CD4-positive, alpha-beta T cell (primary cell): ENCODE data around the gene YIPF4. TPM values are rescaled to one million over a fixed set of nuclear protein-coding genes. Genes with fewer than 3 reads are reported as not detected.
"Not testable (repeated sequence)": the region's sequence is repeated elsewhere in the genome, so short reads cannot be mapped to it uniquely, and the experiment has no call there.

Source experiments
- ATAC-seq: fragments of 200-7000 bp; cut with Tn5 transposase; one replicate; pipeline ENCODE4 v1.10.0; 2022; ENCODE audit warnings: mild to moderate bottlenecking; ENCODE audit not compliant: poor library complexity
- CTCF ChIA-PET: fragments of 350-600 bp; sonication (Branson Sonifier 250); formaldehyde crosslinking; loops from one replicate; lab custom pipeline; 2021; ENCODE audit warnings: antibody characterized with exemption, inconsistent platforms; lab: Charles Lee
- POLR2A ChIA-PET: fragments of 350-600 bp; sonication (Branson Sonifier 250); formaldehyde crosslinking; loops from one replicate; lab custom pipeline; 2021; ENCODE audit warnings: antibody characterized with exemption, inconsistent platforms; lab: Charles Lee
- DNase-seq, 14 experiments: peaks; one replicate each; pipeline ENCODE4 v3.0.0-alpha.2; 2013 to 2020; ENCODE audit warnings: mixed read lengths in 2 of 14
- H3K27ac ChIP-seq, 2 donors: one replicate each; pipeline versions ENCODE4 v1.5.1 to v1.7.0; 2013; ENCODE audit warnings: low read length in 2 of 2, low read depth in 1 of 2, mild to moderate bottlenecking in 1 of 2
- H3K27me3 ChIP-seq, 2 experiments: 1 replicate in 1 of 2; 2 replicates in 1 of 2; pipeline versions ENCODE4 v1.6.1 to v1.7.0; 2013; ENCODE audit warnings: low read length in 2 of 2, control low read depth in 1 of 2, mild to moderate bottlenecking in 1 of 2, moderate library complexity in 1 of 2; ENCODE audit not compliant: insufficient read depth in 2 of 2, control insufficient read depth in 1 of 2
- H3K36me3 ChIP-seq: one replicate; pipeline ENCODE4 v1.6.1; 2013; ENCODE audit warnings: low read length, control low read depth; ENCODE audit not compliant: insufficient read depth
- H3K4me1 ChIP-seq: one replicate; pipeline ENCODE4 v1.6.1; 2013; ENCODE audit warnings: low read length, control low read depth; ENCODE audit not compliant: insufficient read depth
- H3K4me3 ChIP-seq: one replicate; pipeline ENCODE4 v1.5.1; 2013; ENCODE audit warnings: mild to moderate bottlenecking, low read length, moderate library complexity
- H3K9me3 ChIP-seq, 2 experiments: 1 replicate in 1 of 2; 2 replicates in 1 of 2; pipeline versions ENCODE4 v1.6.1 to v1.7.0; 2013; ENCODE audit warnings: low read length in 2 of 2, mild to moderate bottlenecking in 2 of 2, control low read depth in 1 of 2, moderate library complexity in 1 of 2; ENCODE audit not compliant: control insufficient read depth in 1 of 2, insufficient read depth in 1 of 2
- H3K27ac Mint-ChIP-seq: one replicate; pipeline ENCODE4 v1.8.0; 2020; ENCODE audit warnings: mixed read lengths
- H3K27me3 Mint-ChIP-seq: one replicate; pipeline ENCODE4 v1.8.0; 2021; ENCODE audit warnings: mixed read lengths
- H3K36me3 Mint-ChIP-seq: one replicate; pipeline ENCODE4 v1.8.0; 2021; ENCODE audit warnings: low read depth, mixed read lengths
- H3K4me1 Mint-ChIP-seq: one replicate; pipeline ENCODE4 v1.8.0; 2021; ENCODE audit warnings: low read depth, mixed read lengths
- H3K4me3 Mint-ChIP-seq: one replicate; pipeline ENCODE4 v1.8.0; 2020; ENCODE audit warnings: mild to moderate bottlenecking, mixed read lengths
- H3K9me3 Mint-ChIP-seq: one replicate; pipeline ENCODE4 v1.8.0; 2020; ENCODE audit warnings: mixed read lengths
- CTCF ChIP-seq: fragments of 200-600 bp; IDR thresholded peaks from one replicate; pipeline ENCODE4 v1.8.0; 2022; ENCODE audit warnings: antibody characterized with exemption, mild to moderate bottlenecking
- intact Hi-C, 2 experiments: fragments of 100-400 bp; cut with DNase I in 1 of 2; cut with micrococcal nuclease in 1 of 2; formaldehyde crosslinking; loops; one replicate each; pipeline versions ENCODE4 v1.15.1 to v1.9.0; 2023 to 2025; cut with DNase I, micrococcal nuclease
- total RNA-seq, 174 experiments: library from RNA in 2 of 174; stranded (reverse) in 2 of 174; gene quantifications; one replicate each; pipeline ENCODE4 v1.2.3 and lab custom pipeline; 2021 to 2026

YIPF4 gene
- total RNA-seq, 2 experiments from 2014 or later, result 7.7 to 9.7 TPM

- Histone ChIP-seq H3K27me3 (no peaks in the 10 kb centered on the region), H3K27ac (no peak overlapping the region), H3K4me1 (no peaks in the 10 kb centered on the region), H3K9me3 (no peaks in the 10 kb centered on the region), H3K36me3 (peaks cover 16% of the 10 kb centered on the region), H3K4me3 (no peak overlapping the region)
- ChIA-PET POLR2A (no interaction called here), CTCF (no interaction called here)
- no peaks in the 10 kb centered on the region for H3K27me3 Mint-ChIP-seq
- no peak for ATAC-seq
- no peak overlapping the region for H3K27ac Mint-ChIP-seq
- H3K4me1 Mint-ChIP-seq, result no peaks in the 10 kb centered on the region
- intact Hi-C loops, result no loop called here
- no peak overlapping the region for H3K4me3 Mint-ChIP-seq
- no peak for TF ChIP-seq CTCF
- H3K36me3 Mint-ChIP-seq, result peaks cover 40% of the 10 kb centered on the region
- no peak for DNase-seq
- H3K9me3 Mint-ChIP-seq, result no peaks in the 10 kb centered on the region
These were observed 32.9 kb downstream of the YIPF4 start for GRCh38 chr2:32310577-32310976.

- ATAC-seq, result no peak
- Mint-ChIP-seq H3K36me3 (peaks cover 23% of the 10 kb centered on the region), H3K4me3 (no peak overlapping the region), H3K27ac (no peak overlapping the region), H3K27me3 (no peaks in the 10 kb centered on the region), H3K4me1 (no peaks in the 10 kb centered on the region), H3K9me3 (no peaks in the 10 kb centered on the region)
- intact Hi-C loops, result no loop called here
- H3K4me3 ChIP-seq, result no peak overlapping the region
- H3K36me3 ChIP-seq, result peaks cover 5% of the 10 kb centered on the region
- ChIA-PET POLR2A (interaction anchor here (0.7 kb wide), 1 partner anchor 271 kb away, joined by 3 read pairs; no protein-coding TSS in a partner anchor), CTCF (no interaction called here)
- no peak overlapping the region for H3K27ac ChIP-seq
- no peaks in the 10 kb centered on the region for H3K27me3 ChIP-seq
- no peaks in the 10 kb centered on the region for H3K9me3 ChIP-seq
- no peak for TF ChIP-seq CTCF
- H3K4me1 ChIP-seq, result no peaks in the 10 kb centered on the region
- DNase-seq, result no peak
These were observed 37.2 kb downstream of the YIPF4 start for GRCh38 chr2:32314886-32315285.

- POLR2A ChIA-PET, H3K27me3 Mint-ChIP-seq, intact Hi-C loops, ATAC-seq, H3K4me1 ChIP-seq, CTCF ChIA-PET, DNase-seq, H3K27ac ChIP-seq, H3K4me1 Mint-ChIP-seq, H3K36me3 ChIP-seq, H3K27me3 ChIP-seq, H3K9me3 Mint-ChIP-seq, H3K4me3 Mint-ChIP-seq, H3K9me3 ChIP-seq, H3K4me3 ChIP-seq, H3K27ac Mint-ChIP-seq: not testable (repeated sequence)
- H3K36me3 Mint-ChIP-seq, result peaks cover 16% of the 10 kb centered on the region
These were observed 51.0 kb downstream of the YIPF4 start for GRCh38 chr2:32328679-32329078.

GRCh38 chr2:32329180-32329980 lies 51.7 kb downstream of the YIPF4 start:
- H3K9me3 ChIP-seq, H3K4me3 Mint-ChIP-seq, DNase-seq, H3K27ac ChIP-seq, CTCF ChIA-PET, H3K36me3 ChIP-seq, H3K4me1 ChIP-seq, H3K9me3 Mint-ChIP-seq, H3K4me3 ChIP-seq, POLR2A ChIA-PET, H3K4me1 Mint-ChIP-seq, intact Hi-C loops, H3K27me3 ChIP-seq, ATAC-seq, H3K27ac Mint-ChIP-seq, H3K27me3 Mint-ChIP-seq: not testable (repeated sequence)
- H3K36me3 Mint-ChIP-seq, result peaks cover 16% of the 10 kb centered on the region
